AG04449 (cell line): ENCODE measurements around the gene TNN.

ENCODE experiments used
- CTCF ChIA-PET: fragments of 350-600 bp; formaldehyde crosslinking; extraction: SDS; loops from one replicate; lab custom pipeline; 2021; ENCODE audit warnings: antibody characterized with exemption; lab: Yijun Ruan, JAX
- POLR2A ChIA-PET: fragments of 400-600, 350-600 bp; formaldehyde crosslinking; extraction: SDS; loops from one replicate; lab custom pipeline; 2020; ENCODE audit warnings: antibody characterized with exemption, inconsistent platforms; lab: Yijun Ruan, JAX
- DNase-seq: peaks from one replicate; pipeline ENCODE4 v3.0.0-alpha.2; 2010; ENCODE audit warnings: low read depth, low spot score
- H3K4me3 ChIP-seq: 2 replicates; pipeline ENCODE4 v1.5.1; 2011; ENCODE audit warnings: low read depth, mild to moderate bottlenecking, control low read depth, low read length
- CTCF ChIP-seq: IDR thresholded peaks from one replicate; pipeline ENCODE4 v1.5.1; 2011; ENCODE audit warnings: mild to moderate bottlenecking, moderate library complexity, low read length, control low read depth, inconsistent platforms; ENCODE audit not compliant: insufficient read depth; ENCODE audit errors: missing control alignments

The TNN gene

GRCh38 chr1:175081983-175082382 is 14.3 kb downstream of the TNN start:
- TF ChIP-seq CTCF: no peak
- no peak for DNase-seq
- ChIA-PET CTCF (no interaction called here), POLR2A (no interaction called here)
- H3K4me3 ChIP-seq: no peak overlapping the region

GRCh38 chr1:175088525-175088951 is 20.9 kb downstream of the TNN start:
- no peak for DNase-seq
- no peak for TF ChIP-seq CTCF
- no peak overlapping the region for H3K4me3 ChIP-seq
- POLR2A ChIA-PET: no interaction called here
- CTCF ChIA-PET: no interaction called here

- DNase-seq: no peak
- CTCF ChIA-PET: no interaction called here
- TF ChIP-seq CTCF: no peak
- no peak overlapping the region for H3K4me3 ChIP-seq
- POLR2A ChIA-PET: no interaction called here
Observed at GRCh38 chr1:175089136-175089718, 21.6 kb downstream of the TNN start.

GRCh38 chr1:175090780-175091179 is 23.1 kb downstream of the TNN start:
- CTCF ChIA-PET: interaction anchor here (1.1 kb wide), 1 partner anchor 61 kb away, joined by 3 read pairs; no protein-coding TSS in a partner anchor
- H3K4me3 ChIP-seq: no peak overlapping the region
- no peak for DNase-seq
- no peak for TF ChIP-seq CTCF
- POLR2A ChIA-PET: no interaction called here

- H3K4me3 ChIP-seq: no peak overlapping the region
- TF ChIP-seq CTCF: no peak
- CTCF ChIA-PET: no interaction called here
- no peak for DNase-seq
- POLR2A ChIA-PET: no interaction called here
Observed at GRCh38 chr1:175094626-175095025, 27.0 kb downstream of the TNN start.

- no peak for TF ChIP-seq CTCF
Observed at GRCh38 chr1:175095069-175095468, 27.4 kb downstream of the TNN start.

More at GRCh38 chr1:175095069-175095468, 27.4 kb downstream of the TNN start:
- ChIA-PET POLR2A (no interaction called here), CTCF (no interaction called here)
- no peak overlapping the region for H3K4me3 ChIP-seq
- no peak for DNase-seq
